HG03520 (cell line): ENCODE measurements around the gene EPN1.
A peak's percentile ranks its signal among the peaks of the same experiment; 100 is the strongest.

ENCODE experiments used
- ATAC-seq: cut with Tn5 transposase; IDR thresholded peaks from one replicate; pipeline ENCODE4 v1.9.1; 2021; ENCODE audit warnings: mild to moderate bottlenecking, moderate library complexity; ENCODE audit not compliant: unreplicated experiment

The EPN1 gene

DNA sequence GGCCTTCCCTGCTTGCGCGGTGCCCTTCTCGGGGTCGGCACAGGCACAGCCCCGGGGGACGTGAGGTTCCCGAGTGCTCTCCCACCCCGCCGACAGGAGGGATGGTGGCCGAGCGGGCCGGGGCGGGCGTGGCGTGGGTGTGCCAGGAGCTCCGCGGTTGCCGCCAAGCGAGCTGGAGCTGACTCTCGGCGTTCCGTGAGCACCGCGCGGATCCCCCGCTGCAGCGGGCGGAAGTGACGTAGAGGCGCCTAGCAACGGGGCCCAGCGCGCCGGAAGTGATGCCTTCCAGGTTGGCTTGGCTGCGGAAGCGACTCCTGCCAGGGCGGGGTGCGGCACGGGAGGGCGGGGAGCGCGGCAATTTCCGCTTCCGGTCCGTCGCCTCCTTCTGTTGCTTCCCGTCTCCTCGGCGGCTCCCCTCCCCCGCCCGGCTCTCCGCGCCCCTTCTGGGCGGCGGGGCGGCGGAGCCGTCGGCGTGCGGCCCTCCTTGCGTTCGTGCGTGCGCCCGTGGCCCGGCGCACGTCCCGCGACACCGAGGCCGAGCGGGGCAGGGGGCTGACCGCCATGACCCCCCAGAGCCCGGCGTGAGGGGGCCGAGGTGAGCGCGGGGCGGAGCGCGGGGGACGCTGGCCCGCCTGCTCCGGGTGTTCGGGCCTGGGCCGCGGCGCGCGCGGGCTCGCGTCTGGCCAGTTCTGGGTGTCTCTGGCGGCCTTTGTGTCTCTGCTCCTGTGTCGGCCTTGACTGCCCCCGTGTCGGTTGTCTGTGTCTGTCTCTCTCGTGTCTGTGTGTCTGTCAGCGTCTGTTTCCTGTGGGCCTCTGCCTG lies at the start of gene EPN1:
EPN1 (plus strand) TSS at position 386 of the 820 bp plus-strand sequence. CDS start 3,402 bp downstream, outside the sequence.
- peak; percentile 69 for ATAC-seq

DNA sequence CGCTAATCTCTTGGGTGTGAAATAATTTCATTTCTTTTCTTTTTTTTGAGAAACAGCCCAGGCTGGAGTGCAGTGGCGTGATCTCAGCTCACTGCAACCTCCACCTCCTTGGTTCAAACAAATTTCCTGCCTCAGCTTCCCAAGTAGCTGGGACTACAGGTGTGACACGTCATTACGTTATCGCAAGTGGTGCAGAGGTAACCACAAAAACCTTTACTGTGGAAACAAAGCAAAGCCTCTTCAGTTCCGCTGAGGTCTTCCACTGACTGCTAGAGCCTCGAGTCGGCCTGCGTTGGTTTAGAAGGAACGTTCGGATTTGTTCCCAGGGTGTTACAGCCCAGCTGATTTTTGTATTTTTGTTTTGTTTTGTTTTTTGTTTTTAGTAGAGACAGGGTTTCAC lies 48.7 kb upstream of the EPN1 start:
- ATAC-seq, result no peak

DNA sequence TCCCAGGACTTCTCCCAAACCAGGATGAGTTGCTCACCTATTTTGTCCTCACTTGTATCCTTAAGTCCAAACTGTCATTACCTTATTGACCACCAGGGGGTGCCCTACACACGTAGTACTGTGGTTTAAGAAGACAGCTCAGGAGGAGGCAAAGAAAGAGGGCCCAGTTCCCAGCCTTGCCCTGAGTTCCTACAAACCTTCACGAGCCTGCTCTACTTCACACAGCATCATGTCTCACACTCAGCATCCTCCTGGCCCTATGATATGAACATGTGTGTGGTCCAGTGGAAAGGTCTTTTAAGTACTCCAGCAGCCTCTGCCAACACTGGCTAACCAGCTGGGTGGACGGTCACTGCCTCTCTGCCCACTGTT lies 42.6 kb upstream of the EPN1 start:
- ATAC-seq, result peak; percentile 47

DNA sequence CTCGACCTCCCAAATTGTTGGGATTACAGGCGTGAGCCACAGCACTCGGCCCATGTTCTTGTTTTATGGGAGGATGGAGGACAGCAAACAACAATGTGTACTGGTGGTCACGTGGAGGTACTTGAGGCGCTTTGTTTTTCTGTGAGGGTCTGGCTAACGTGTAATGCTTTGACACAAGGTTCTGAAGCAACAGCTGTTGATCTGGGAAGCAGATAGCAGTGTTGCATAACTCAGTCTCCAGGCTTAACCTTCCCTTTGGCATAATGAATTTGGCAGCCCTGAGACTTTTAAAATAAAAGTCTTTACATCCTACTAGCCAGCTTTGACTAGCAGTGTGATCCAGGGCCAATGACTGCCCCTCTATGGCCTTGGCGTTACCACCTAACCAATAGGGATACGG lies 41.2 kb upstream of the EPN1 start:
- no peak for ATAC-seq

DNA sequence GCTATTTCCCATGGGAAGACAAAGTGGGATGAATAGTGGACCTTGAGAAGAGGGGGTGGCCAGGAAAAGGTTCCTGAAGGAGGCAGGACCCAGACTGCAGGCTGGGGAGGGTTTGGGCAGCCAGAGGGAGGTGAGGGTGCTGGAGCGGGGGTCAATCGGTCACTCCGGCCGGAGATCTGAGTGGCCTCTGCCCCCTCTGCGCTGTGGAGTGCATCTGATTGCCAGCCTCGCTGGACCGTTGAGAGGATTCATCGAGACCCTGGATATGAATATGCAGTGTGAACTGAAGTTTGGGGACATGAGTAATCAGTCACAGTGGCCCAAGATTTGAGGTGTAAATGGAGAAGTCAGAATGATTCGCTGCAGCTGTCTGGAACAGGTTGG lies 39.7 kb upstream of the EPN1 start:
- ATAC-seq, result no peak

DNA sequence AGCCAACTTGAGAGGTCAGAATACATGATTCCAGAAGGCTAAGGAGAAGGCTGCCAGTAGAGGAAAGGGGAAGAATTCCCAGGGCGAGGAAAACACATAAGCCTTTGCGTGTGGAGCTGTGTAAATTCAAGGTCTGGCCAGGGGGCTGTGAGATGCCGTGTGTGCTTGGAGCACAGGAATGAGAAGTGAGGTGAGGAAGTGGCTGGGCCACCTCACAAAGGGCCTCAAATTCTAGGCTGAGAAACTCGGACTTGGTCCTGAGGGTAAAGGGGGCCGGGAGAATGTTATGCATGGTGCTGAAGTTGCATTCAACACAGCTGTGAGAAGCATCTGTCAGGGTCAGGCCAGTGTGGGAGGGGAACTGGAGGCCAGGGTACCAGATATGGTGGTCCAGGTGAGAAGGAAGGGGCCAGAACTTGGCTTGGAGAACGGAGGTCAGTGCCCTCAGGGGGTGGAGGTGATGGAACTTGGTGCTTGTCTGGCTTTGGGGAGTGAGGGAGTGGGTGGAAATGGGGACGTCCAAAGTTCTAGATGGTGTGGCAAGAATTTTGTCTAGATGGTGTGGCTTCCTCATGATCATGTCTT lies 39.1 kb upstream of the EPN1 start:
- no peak for ATAC-seq

DNA sequence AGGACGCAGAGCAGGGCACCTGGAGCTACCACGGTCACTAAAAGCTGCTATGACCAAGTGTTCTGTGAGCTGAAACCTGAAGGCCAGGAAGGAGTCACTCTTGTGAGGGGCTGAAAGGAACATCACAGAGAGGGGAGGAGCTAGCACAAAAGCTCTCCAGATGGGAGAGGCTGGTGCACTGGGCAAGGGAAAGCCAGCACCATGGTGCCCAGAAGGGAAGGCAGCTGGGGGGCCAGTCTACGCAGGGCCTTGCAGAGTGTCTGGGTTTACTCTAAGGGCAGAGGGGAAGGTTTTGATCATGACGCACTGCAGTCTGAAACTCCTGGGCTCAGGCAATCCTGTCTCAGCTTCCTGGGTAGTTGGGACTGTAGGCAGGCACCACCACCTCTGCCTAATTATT lies 38.3 kb upstream of the EPN1 start:
- ATAC-seq, result no peak

DNA sequence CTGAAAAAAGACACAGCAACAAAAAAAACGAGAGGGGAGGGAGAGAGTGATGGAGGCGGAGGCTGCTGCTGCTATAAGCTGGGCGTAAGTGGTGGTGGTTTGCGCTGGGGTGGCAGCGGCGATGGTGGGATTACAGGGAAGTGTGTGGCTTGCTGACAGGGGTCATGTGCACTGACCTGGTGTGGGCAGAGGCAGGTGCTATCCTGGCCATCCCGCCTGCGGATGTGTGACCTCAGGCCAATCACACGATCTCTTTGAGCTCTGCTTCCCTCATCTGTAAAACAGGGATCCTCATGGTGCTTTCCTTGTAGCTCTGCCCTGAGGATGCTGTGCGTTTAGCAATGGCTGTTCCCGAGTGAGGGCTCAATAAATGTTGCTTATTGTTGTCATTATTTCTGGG lies 37.5 kb upstream of the EPN1 start:
- no peak for ATAC-seq

DNA sequence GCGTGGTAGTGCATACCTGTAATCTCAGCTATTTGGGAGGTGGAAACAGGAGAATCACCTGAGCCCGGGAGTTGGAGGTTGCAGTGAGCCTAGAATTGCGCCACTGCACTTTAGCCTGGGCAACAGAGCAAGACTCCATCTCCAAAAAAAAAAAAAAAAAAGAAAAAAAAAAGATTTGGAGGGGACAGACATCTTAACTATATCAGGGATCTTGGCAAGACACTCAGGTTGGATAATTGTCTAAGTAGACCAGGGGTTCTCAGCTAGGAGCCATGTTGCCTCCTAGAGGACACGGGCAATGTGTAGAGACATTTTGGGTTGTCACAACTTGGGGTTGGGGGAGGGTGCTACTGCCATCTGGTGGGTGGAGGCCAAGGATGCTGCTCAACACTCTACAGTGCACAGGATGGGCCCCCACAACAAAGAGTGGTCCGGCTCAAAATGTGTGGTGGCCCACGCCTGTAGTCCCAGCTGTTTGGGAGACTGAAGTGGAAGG lies 36.1 kb upstream of the EPN1 start:
- no peak for ATAC-seq

DNA sequence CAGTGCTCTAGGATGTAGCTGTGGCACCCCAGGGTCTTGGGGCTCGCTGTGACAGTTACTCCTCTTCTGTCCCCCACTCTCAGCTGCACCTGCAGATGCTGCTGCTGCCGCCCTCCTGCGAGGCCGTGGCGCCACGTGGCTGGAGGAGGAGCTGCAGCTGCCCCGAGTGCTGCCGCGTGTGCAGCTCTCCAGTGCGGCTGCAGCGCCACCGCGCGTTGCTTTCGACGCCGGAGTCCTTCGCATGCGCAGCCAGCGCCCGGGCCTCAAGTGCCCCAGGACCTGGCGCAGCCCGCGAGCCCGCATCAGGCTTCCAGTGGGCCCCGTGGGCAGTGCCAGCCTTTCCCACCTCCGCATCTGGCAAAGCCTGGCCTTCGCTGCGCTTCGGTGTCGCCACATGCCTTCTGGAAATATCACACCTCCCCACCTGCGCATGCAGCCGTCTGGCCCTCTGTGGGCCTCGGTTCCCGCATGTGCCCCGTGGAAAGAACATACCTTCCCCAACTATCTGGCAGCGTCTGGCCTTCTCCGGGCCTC lies 34.9 kb upstream of the EPN1 start:
- ATAC-seq, result no peak

DNA sequence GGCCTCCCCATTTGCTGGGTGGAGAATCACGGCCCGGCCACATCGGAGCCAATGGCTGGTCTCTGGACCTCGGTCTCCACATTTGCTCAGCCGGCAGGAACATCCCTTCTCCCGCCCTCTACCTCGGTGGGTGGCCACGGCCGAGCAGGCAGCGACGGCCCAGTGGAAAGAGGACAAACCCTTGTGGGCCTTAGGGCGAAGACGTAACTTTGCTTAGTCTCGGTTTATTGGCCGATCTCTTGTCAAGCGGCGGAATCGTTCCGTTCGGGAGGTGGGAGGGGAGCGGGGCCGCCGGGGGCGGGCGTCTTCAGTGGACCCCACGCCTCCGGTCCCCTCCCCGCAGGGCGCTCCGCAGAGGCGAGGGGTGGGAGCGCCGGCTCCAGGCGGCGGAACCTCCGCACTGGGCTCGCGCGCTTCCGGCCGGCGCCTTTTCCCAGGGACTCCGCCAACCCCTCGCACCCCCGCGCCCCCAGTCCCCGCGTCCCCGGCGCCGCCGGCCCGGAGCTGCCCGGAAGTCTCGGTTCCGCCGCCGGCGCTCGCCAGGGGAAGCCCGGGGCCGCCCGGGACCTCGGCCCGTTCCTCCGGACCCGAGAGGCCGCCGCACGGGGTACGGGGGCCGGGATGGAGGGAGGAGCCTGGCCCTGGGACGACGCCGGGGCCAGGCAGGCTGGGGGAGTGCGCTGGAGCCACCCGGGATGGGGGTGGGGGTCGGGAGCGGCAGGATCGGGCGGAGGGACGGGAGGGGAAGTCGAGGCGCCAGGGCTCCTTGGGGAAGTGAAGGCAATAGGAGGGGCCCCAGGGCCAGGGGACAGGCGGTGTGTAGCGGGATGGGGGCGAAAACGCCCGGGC lies 34.2 kb upstream of the EPN1 start, which contains the start of gene ZNF580:
ZNF580 (plus strand) TSS at position 426 of the 849 bp plus-strand sequence. CDS start 1,507 bp downstream, outside the sequence.
- no peak for ATAC-seq

DNA sequence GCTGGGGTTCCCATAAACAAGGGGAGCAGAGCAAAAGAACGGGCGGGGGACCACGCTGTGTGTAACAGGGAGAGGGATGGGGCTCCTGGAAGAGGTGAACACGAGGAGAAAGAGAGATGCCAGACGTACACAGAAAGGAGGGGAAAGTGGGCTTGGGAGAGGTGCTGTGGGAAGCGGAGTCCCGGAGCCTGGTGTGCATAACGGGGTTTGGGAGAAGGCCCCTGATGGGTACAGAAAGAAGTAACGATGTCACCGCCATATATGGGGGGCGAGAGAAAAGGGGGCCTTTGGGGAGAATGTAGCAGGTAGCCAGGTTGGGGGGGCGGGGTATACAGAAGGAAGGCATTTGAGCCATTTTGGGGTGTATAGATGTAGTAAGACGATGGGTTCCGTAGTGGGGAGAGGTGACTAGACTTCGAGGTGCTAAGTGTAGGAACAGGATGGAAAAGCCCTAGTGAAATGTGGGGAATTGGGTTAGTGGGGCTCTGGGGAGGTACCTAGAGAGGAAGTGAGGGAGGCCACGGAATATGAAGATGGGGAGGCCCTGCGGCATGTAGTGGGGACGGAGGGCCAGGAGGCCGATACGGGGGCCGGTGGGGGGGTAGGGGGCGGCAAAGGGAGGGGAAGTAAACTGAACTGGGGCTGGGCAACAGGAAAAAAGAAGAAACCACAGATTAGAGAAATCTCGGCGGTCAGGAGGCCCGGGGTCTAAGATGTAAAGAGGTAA lies 33.4 kb upstream of the EPN1 start:
- ATAC-seq, result no peak

DNA sequence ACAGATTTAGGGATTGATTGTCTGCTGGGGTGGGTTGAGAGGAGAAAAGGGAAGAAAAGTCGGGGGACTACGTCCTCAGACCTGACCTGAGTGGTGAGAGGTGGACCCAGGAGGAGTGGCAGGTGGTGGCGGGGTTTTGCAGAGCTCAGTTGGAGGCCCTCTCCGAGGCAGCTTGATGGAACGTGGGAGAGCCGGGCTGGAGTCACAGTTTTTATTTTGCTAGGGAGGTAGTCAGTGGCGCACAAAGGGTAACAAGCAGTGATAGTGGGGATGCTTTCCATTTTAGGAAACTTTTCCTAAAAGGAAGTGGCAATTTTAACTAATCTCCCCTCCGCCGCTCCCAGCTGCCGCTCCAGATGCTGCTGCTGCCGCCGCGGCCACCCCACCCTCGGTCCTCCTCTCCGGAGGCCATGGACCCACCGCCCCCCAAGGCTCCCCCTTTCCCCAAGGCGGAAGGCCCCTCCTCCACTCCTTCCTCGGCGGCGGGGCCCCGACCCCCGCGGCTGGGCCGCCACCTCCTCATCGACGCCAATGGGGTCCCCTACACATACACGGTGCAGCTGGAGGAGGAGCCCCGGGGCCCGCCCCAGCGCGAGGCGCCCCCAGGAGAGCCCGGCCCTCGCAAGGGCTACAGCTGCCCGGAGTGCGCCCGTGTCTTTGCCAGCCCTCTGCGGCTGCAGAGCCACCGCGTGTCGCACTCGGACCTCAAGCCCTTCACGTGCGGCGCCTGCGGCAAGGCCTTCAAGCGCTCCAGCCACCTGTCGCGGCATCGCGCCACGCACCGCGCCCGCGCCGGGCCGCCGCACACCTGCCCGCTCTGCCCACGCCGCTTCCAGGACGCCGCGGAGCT lies 32.6 kb upstream of the EPN1 start:
- ATAC-seq, result no peak

DNA sequence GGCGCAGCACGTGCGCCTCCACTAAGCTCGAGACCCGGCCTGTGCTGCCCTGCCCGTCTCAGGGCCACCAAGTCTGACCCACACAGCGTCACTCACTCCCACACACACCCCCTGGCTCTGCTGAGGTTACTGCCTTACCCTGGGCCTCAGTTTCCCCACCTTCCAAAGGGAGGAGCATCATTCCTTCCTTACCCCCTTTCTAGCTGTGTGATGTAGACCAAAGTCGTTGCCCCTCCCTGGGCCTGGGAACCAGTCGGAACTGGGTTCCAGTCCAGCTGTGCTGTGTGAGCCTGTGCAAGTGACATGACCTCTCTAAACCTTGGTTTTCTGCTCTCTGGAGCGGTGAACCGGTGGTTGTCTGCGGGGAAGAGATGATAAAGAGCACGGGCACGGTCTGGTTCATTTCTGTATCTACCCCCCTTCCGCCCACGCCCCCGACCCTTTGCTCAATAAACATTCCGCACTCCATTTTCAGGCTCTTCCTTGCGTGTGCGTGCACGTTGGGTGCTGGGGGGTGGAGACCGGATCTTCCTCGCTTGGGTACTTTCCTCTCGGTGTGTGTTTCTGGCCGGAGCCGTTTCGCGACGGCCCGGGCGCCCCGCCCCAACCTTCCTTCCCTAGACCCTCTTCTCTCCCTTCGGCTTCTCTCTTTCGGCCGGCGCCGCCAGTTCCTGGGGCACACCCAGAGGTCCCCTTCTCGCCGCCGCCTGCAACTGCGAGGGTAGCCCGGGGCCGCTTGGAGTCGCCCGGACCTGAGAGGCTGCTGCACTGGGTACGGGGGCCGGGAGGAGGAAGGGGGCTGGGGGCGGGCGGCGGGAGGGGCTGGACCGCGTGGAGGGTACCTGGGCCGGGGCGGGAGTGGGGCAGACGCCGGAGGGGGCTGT lies 31.8 kb upstream of the EPN1 start, which contains the start of gene ZNF581:
ZNF581 (plus strand) TSS at position 647 of the 884 bp plus-strand sequence. CDS start 923 bp downstream, outside the sequence.
- no peak for ATAC-seq

DNA sequence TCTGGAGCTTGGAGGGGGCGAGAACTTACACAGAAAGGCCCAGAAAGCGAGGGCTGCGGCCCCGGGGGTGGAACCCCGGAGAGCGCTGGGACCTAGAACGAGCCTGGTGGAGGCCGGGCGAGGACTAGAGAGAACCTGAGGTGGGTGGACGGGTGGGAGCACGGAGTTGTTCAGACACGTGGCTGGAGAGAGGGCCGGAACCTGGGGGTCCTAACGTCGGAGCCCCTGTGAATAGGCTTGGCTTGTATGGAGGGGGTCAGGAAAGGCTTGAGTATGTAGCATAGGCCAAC lies 31.2 kb upstream of the EPN1 start:
- ATAC-seq, result no peak

DNA sequence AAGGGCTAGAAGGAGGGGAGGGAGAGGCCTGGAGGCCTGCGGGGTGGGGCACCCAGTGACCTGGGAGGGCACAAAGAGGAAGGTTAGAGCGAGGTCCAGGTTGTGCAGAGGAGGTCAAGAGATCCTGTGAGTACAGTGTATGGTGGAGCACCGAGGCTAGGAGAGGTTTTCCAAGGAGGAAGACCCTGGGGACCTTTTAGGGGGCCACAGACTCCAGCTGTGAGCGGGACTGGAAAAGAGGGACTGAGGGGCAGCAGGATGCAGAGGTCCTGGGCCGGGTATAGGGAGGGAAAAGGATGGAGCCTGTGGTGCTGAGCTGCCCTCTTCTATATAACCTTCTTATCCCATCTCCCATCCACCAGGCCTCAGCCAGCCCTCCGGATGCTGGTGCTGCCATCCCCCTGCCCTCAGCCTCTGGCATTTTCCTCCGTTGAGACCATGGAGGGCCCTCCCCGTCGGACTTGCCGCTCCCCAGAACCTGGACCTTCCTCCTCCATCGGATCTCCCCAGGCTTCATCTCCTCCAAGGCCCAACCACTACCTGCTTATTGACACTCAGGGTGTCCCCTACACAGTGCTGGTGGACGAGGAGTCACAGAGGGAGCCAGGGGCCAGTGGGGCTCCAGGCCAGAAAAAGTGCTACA lies 30.7 kb upstream of the EPN1 start:
- ATAC-seq, result no peak

DNA sequence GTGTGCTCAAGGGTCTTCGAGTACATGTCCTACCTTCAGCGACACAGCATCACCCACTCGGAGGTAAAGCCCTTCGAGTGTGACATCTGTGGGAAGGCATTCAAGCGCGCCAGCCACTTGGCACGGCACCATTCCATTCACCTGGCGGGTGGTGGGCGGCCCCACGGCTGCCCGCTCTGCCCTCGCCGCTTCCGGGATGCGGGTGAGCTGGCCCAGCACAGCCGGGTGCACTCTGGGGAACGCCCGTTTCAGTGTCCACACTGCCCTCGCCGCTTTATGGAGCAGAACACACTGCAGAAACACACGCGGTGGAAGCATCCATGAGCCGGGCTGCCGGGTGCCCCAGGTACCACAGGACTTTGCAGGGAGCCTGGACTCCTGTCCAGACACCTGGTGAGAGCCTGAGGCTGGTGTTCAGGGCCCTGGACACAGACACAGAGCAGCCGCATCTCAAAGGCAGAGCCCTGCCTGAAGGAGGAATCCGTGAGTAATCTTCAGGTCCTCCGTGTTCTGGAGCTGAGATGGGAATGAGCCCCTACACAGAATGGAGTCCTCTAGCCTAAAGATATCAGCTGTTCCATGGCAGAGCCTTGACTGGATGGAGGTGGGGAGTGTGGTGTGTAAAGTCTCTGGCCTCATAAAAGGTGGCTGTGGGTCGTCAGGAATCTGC lies 30.0 kb upstream of the EPN1 start:
- no peak for ATAC-seq

DNA sequence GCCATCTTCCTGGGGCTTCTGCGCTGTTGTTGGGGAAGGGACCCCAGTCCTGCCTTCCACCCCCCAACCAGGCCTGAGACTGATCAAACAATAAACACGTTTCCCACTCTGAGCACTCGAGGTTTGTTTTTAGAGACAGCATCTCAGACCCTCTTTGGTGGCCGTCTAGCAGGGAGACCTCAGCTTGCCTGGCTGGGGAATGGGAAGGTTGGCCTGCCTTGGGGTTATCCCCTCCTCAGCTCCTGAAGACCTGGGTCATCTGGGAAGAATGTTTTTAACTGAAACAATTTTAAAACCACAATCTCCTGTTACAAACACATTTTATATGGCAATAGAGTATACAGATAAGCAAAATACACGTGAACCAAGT lies 29.5 kb upstream of the EPN1 start:
- ATAC-seq, result no peak
